Spleen (tissue), 11 donors: ENCODE results near the gene MRPL14. TPM values are rescaled to one million over a fixed set of nuclear protein-coding genes. Genes with fewer than 3 reads are reported as not detected.

Experiments
- DNase-seq: peaks from one replicate; pipeline ENCODE4 v3.0.0-alpha.2; 2020
- H3K27ac ChIP-seq, 8 donors: fragments of 200-600 bp; sonication (generic) in 7 of 8; 1 replicate in 4 of 8; 2 replicates in 4 of 8; pipeline versions ENCODE4 v1.5.0 to v1.8.0; 2016 to 2021; ENCODE audit warnings: inconsistent platforms in 4 of 8, mild to moderate bottlenecking in 4 of 8, moderate library complexity in 1 of 8
- H3K27me3 ChIP-seq, 7 donors: fragments of 200-600 bp; sonication (generic) in 6 of 7; replicated peaks in 1 of 7; 1 replicate in 4 of 7; 2 replicates in 3 of 7; pipeline versions ENCODE4 v1.5.0 to v1.8.0; 2016 to 2021; ENCODE audit warnings: inconsistent platforms in 3 of 7, mild to moderate bottlenecking in 1 of 7
- H3K36me3 ChIP-seq, 6 donors: fragments of 200-600 bp; sonication (generic) in 5 of 6; 1 replicate in 4 of 6; 2 replicates in 2 of 6; pipeline versions ENCODE4 v1.5.0 to v1.8.0; 2016 to 2021; ENCODE audit warnings: inconsistent platforms in 2 of 6
- H3K4me1 ChIP-seq, 6 donors: fragments of 200-600 bp; sonication (generic) in 5 of 6; 1 replicate in 3 of 6; 2 replicates in 3 of 6; pipeline versions ENCODE4 v1.5.0 to v1.8.0; 2016 to 2021; ENCODE audit warnings: inconsistent platforms in 3 of 6
- H3K4me3 ChIP-seq, 8 donors: fragments of 200-600 bp; sonication (generic) in 7 of 8; 1 replicate in 4 of 8; 2 replicates in 4 of 8; pipeline versions ENCODE4 v1.5.0 to v1.8.0; 2016 to 2021; ENCODE audit warnings: inconsistent platforms in 4 of 8, mild to moderate bottlenecking in 4 of 8, moderate library complexity in 2 of 8
- H3K9me3 ChIP-seq, 8 donors: fragments of 200-600 bp; sonication (generic) in 7 of 8; 1 replicate in 4 of 8; 2 replicates in 4 of 8; pipeline versions ENCODE4 v1.5.0 to v1.8.0; 2016 to 2021; ENCODE audit warnings: inconsistent platforms in 4 of 8
- POLR2A ChIP-seq, 3 donors: fragments of 450-650 bp; IDR thresholded peaks; one replicate each; pipeline ENCODE4 v1.5.1; 2017; ENCODE audit warnings: antibody characterized with exemption in 3 of 3, mild to moderate bottlenecking in 1 of 3
- POLR2AphosphoS5 ChIP-seq, 3 donors: sonication (generic); formaldehyde crosslinking; IDR thresholded peaks; one replicate each; pipeline ENCODE4 v1.5.1; 2017; ENCODE audit warnings: antibody characterized with exemption in 3 of 3
- WGBS, 5 donors: extraction: QIAGEN DNeasy Blood & Tissue Kit in 3 of 5; methylation state at CpG; one replicate each; pipeline versions ENCODE4 v1.1.5 to v1.1.7; 2013 to 2018; 5-methylcytosine and 5-hydroxymethylcytosine counted together
- intact Hi-C: fragments of 100-400 bp; cut with DNase I; formaldehyde crosslinking; loops from one replicate; pipeline ENCODE4 v1.15.0; 2023; ENCODE audit warnings: low total_unique reads
- polyA plus RNA-seq, 3 donors: library from polyadenylated mRNA; stranded (reverse); fragments of 200-250 nt; gene quantifications; one replicate each; pipeline ENCODE4 v1.2.1, GENCODE V29; 2013
- total RNA-seq, 7 donors: library from RNA; depleted of rRNA in 3 of 7; stranded (reverse); fragments of >200 nt in 3 of 7; fragmentation: NEBNext Ultra II Directional in 4 of 7; extraction: Animal tissue kit (Norgen Biotek cat#: 25700) in 4 of 7; gene quantifications; one replicate each; pipeline versions ENCODE4 v1.1.0 to v1.2.1, GENCODE V29; 2016 to 2021
- TF ChIP-seq, protein P1 (sequence below), 11 experiments: fragments of 200-600 bp in 7 of 11; fragments of 450-650 bp in 4 of 11; sonication (generic) in 4 of 11; IDR thresholded peaks in 8 of 11; conservative IDR thresholded peaks in 3 of 11; 1 replicate in 7 of 11; 2 replicates in 4 of 11; pipeline versions ENCODE4 v1.4.0 to v1.8.0; 2016 to 2021; ENCODE audit warnings: antibody characterized with exemption in 11 of 11, inconsistent platforms in 4 of 11, mild to moderate bottlenecking in 1 of 11
- donor health status: healthy with polysubstance abuse.
- donor health status: DM: no; HTN: no; CAD: no; lungs with moderate emphysema.
- donor health status: DM: no; HTN: no; CAD: no.
- donor health status: Bipolar disorder and iron deficiency.
- donor health status: healthy.
- donor health status: DM: no; HTN: no; CAD: no.
- donor health status: DM: yes; HTN: yes; CAD: no.

MRPL14 gene
- total and polyA plus RNA-seq, 10 donors = 20.2 to 55.3 (median 27.3) TPM

GRCh38 chr6:44087623-44088022 is 39.6 kb downstream of the MRPL14 start:
- WGBS, 5 donors = 87 to 100% (median 92%) methylated on average over 2 of the region's 2 CpGs
- no peak overlapping the region for H3K27ac ChIP-seq
- intact Hi-C loops = no loop called here
- no peaks in the 10 kb centered on the region for H3K27me3 ChIP-seq
- H3K9me3 ChIP-seq = no peaks in the 10 kb centered on the region
- no peak for DNase-seq
- H3K4me1 ChIP-seq = no peaks in the 10 kb centered on the region
- TF ChIP-seq, protein P1, sequence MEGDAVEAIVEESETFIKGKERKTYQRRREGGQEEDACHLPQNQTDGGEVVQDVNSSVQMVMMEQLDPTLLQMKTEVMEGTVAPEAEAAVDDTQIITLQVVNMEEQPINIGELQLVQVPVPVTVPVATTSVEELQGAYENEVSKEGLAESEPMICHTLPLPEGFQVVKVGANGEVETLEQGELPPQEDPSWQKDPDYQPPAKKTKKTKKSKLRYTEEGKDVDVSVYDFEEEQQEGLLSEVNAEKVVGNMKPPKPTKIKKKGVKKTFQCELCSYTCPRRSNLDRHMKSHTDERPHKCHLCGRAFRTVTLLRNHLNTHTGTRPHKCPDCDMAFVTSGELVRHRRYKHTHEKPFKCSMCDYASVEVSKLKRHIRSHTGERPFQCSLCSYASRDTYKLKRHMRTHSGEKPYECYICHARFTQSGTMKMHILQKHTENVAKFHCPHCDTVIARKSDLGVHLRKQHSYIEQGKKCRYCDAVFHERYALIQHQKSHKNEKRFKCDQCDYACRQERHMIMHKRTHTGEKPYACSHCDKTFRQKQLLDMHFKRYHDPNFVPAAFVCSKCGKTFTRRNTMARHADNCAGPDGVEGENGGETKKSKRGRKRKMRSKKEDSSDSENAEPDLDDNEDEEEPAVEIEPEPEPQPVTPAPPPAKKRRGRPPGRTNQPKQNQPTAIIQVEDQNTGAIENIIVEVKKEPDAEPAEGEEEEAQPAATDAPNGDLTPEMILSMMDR (IDR thresholded peaks at IDR 0.05 in 8 of 11, conservative IDR thresholded peaks at IDR 0.05 in 3 of 11) = no peak
- no peak for TF ChIP-seq POLR2AphosphoS5 (IDR thresholded peaks at IDR 0.05)
- TF ChIP-seq POLR2A (IDR thresholded peaks at IDR 0.05) = no peak
- peaks cover 0 to 8% (median 2%) of the 10 kb centered on the region in 6 donors for H3K36me3 ChIP-seq
- H3K4me3 ChIP-seq = no peak overlapping the region

DNA sequence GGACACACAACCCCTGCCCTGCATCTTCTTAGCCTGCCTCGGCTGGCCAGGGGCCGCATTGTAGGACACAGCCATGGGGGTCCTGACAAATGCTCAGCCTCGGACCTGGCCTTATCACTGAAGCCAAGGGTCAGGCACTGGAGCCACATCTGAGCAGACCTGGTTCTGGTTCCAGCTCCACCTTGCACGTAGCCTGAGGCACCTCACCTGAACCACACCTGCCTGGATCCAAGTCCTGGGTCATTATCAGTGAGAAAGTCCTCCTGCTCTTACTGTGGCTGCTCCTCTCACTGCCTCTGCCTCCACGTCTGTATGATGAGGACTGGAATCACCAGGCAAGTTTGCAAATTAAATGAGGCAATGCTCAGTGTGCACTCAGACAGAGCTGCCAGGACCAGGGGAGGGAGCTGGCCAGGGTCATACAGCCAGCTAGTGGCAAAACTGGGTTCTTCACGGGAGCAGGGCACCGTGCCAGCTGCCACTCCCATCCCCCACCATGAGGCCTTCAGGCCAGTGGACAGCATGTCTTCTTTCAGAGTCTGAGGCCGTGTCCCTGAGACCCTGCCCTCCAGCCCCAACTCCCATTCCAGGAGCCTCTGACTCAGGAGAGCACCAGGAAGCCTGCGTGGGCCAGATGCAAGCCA is 40.2 kb downstream of the MRPL14 start:
- WGBS, 5 donors = 69 to 89% (median 73%) methylated on average over 4 to 9 of the region's 9 CpGs
- H3K9me3 ChIP-seq = no peaks in the 10 kb centered on the region
- peak; percentile 61 for DNase-seq
- intact Hi-C loops = no loop called here
- H3K27me3 ChIP-seq = no peaks in the 10 kb centered on the region
- peaks cover 0 to 8% (median 2%) of the 10 kb centered on the region in 6 donors for H3K36me3 ChIP-seq
- H3K4me3 ChIP-seq = no peak overlapping the region
- TF ChIP-seq POLR2AphosphoS5 (IDR thresholded peaks at IDR 0.05) = no peak
- TF ChIP-seq POLR2A (IDR thresholded peaks at IDR 0.05) = no peak
- TF ChIP-seq, protein P1 (IDR thresholded peaks at IDR 0.05 in 8 of 11, conservative IDR thresholded peaks at IDR 0.05 in 3 of 11) = no peak
- H3K4me1 ChIP-seq = no peaks in the 10 kb centered on the region
- no peak overlapping the region for H3K27ac ChIP-seq

DNA sequence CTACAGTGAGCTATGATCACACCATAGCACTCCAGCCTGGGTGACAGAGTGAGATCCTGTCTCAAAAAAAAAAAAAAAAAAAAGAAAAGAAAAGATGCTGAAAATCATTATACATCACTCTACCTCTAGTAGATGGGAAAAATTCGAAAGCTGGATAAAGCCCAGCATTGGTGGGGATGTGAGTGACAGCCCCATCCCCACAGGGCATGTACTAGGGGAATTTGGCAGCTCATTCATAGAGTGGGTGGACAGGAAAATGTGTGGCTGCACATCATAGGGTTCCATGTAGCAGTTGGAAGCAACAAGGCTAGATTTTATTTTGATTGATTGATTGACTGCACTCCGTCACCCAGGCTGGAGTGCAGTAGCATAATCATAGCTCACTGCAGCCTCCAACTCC is 42.0 kb downstream of the MRPL14 start:
- no peaks in the 10 kb centered on the region for H3K9me3 ChIP-seq
- intact Hi-C loops = no loop called here
- 77 to 88% (median 82%) methylated on average over 2 of the region's 2 CpGs for WGBS, 5 donors
- no peak for DNase-seq
- H3K4me1 ChIP-seq = no peaks in the 10 kb centered on the region
- H3K27me3 ChIP-seq = no peaks in the 10 kb centered on the region
- peaks cover 0 to 8% (median 2%) of the 10 kb centered on the region in 6 donors for H3K36me3 ChIP-seq
- no peak overlapping the region for H3K27ac ChIP-seq
- no peak overlapping the region for H3K4me3 ChIP-seq
- TF ChIP-seq POLR2AphosphoS5 (IDR thresholded peaks at IDR 0.05) = no peak
- no peak for TF ChIP-seq POLR2A (IDR thresholded peaks at IDR 0.05)
- TF ChIP-seq, protein P1 (IDR thresholded peaks at IDR 0.05 in 8 of 11, conservative IDR thresholded peaks at IDR 0.05 in 3 of 11) = no peak

DNA sequence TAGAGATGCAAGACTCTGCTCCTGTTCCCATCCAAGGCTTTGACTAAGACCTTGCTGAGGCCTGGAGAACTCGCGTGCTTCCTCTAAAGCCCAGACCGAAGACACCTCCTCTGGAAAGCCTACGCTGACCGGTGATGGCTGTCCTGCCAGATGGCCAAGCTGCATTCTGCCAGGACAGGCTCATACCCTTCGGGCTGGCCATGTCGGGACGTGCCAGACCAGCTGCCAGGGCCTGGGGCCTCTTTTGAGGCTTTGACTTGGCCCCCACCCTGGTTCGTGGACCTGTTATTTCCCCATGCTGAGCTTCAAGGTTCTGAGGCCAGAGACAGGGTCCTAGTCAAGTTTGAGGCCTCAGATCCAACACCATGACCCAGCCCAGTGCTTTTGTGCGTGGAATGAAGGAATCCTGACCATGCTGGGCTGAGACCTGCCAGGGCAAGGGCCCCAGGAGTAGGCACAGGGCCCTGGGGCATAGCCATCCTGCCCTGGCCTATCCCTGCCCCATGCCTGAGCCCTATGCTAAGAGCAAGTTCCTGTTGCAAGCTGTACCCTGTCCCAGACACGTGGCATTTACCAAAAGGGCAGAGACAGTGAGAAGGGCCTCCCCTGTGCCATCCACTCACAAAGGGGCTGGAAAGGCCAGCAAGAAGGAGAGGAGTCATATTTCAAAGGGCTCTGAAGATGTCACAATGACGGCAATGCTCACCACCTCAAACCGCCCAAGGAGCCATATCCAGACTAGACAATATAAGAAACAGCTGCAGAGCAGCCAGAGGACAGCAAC is 42.8 kb downstream of the MRPL14 start:
- H3K36me3 ChIP-seq = peaks cover 0 to 5% (median 2%) of the 10 kb centered on the region in 6 donors
- DNase-seq = no peak
- intact Hi-C loops = no loop called here
- TF ChIP-seq POLR2A (IDR thresholded peaks at IDR 0.05) (no peak), POLR2AphosphoS5 (IDR thresholded peaks at IDR 0.05) (no peak)
- TF ChIP-seq, protein P1 (IDR thresholded peaks at IDR 0.05 in 8 of 11, conservative IDR thresholded peaks at IDR 0.05 in 3 of 11) = no peak
- WGBS, 5 donors = 71 to 90% (median 89%) methylated on average over 4 to 13 of the region's 13 CpGs
- H3K4me1 ChIP-seq = peaks cover 0 to 1% (median 0%) of the 10 kb centered on the region in 6 donors
- no peaks in the 10 kb centered on the region for H3K27me3 ChIP-seq
- no peaks in the 10 kb centered on the region for H3K9me3 ChIP-seq
- H3K27ac ChIP-seq = no peak overlapping the region
- H3K4me3 ChIP-seq = no peak overlapping the region
